Tibial nerve (tissue), 4 donors: ENCODE data around the gene DHCR7. TPM values are rescaled to one million over a fixed set of nuclear protein-coding genes. Genes with fewer than 3 reads are reported as not detected.

Source experiments
- DNase-seq, 2 donors: peaks; one replicate each; pipeline ENCODE4 v3.0.0-alpha.2; 2019; ENCODE audit warnings: low spot score in 2 of 2
- H3K27ac ChIP-seq, 4 donors: fragments of 200-600 bp; sonication (generic) in 3 of 4; one replicate each; pipeline ENCODE4 v1.5.1; 2017 to 2019; ENCODE audit warnings: mild to moderate bottlenecking in 1 of 4
- H3K27me3 ChIP-seq, 2 donors: fragments of 200-600 bp; sonication (generic) in 1 of 2; one replicate each; pipeline versions ENCODE4 v1.5.1 to v1.6.0; 2017 to 2019
- H3K36me3 ChIP-seq, 3 donors: fragments of 200-600 bp; sonication (generic); one replicate each; pipeline ENCODE4 v1.5.1; 2018 to 2019
- H3K4me1 ChIP-seq, 4 donors: fragments of 200-600 bp; sonication (generic) in 3 of 4; one replicate each; pipeline ENCODE4 v1.5.1; 2017 to 2019
- H3K4me3 ChIP-seq, 4 donors: fragments of 200-600 bp; sonication (generic) in 3 of 4; one replicate each; pipeline ENCODE4 v1.5.1; 2017 to 2019; ENCODE audit warnings: mild to moderate bottlenecking in 1 of 4, moderate library complexity in 1 of 4
- H3K9me3 ChIP-seq, 4 donors: fragments of 200-600 bp; sonication (generic) in 3 of 4; one replicate each; pipeline ENCODE4 v1.5.1; 2017 to 2019
- CTCF ChIP-seq, 5 experiments: fragments of 200-600 bp in 3 of 5; fragments of 450-650 bp in 2 of 5; sonication (generic) in 3 of 5; IDR thresholded peaks; one replicate each; pipeline ENCODE4 v1.5.1; 2016 to 2019; ENCODE audit warnings: antibody characterized with exemption in 5 of 5, mild to moderate bottlenecking in 3 of 5, moderate library complexity in 2 of 5
- EP300 ChIP-seq, 2 donors: sonication (generic); formaldehyde crosslinking; IDR thresholded peaks; one replicate each; pipeline ENCODE4 v1.6.1; 2017; ENCODE audit warnings: antibody characterized with exemption in 2 of 2, mild to moderate bottlenecking in 1 of 2
- POLR2A ChIP-seq, 2 donors: fragments of 450-650 bp; IDR thresholded peaks; one replicate each; pipeline ENCODE4 v1.6.1; 2017; ENCODE audit warnings: antibody characterized with exemption in 2 of 2, mild to moderate bottlenecking in 2 of 2, moderate library complexity in 2 of 2
- WGBS, 2 donors: methylation state at CpG; one replicate each; pipeline ENCODE4 v1.1.5; 2018; 5-methylcytosine and 5-hydroxymethylcytosine counted together
- total RNA-seq, 4 donors: library from RNA; depleted of rRNA; stranded (reverse); fragments of >200 nt; gene quantifications; one replicate each; pipeline ENCODE4 v1.1.0, GENCODE V29; 2016

Gene DHCR7
- total RNA-seq, 4 donors from 2014 or later = 10.3 to 17.3 (median 14.8) TPM

DNA sequence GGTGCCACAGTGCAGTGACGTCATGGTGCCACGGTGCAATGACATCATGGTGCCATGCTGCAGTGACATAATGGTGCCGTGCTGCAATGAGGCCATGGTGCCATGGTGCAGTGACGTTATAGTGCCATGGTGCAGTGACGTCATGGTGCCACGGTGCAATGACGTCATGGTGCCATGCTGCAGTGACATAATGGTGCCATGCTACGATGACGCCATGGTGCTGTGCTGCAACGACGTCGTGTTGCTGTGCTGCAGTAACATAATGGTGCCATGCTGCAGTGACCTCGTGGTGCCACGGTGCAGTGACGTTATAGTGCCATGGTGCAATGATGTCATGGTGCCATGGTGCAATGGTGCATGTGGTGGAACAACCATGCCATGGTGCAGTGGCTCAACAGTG is 45.3 kb downstream of the DHCR7 start:
- no peak for DNase-seq
- no peaks in the 10 kb centered on the region for H3K4me1 ChIP-seq
- H3K36me3 ChIP-seq = no peaks in the 10 kb centered on the region
- H3K27ac ChIP-seq = no peak overlapping the region
- no peak for TF ChIP-seq CTCF (IDR thresholded peaks at IDR 0.05)
- no peak for TF ChIP-seq EP300 (IDR thresholded peaks at IDR 0.05)
- no peak for TF ChIP-seq POLR2A (IDR thresholded peaks at IDR 0.05)
- H3K27me3 ChIP-seq = no peaks in the 10 kb centered on the region
- WGBS, 2 donors = 80 to 86% methylated on average over 15 of the region's 15 CpGs
- H3K9me3 ChIP-seq = no peaks in the 10 kb centered on the region
- H3K4me3 ChIP-seq = no peak overlapping the region

DNA sequence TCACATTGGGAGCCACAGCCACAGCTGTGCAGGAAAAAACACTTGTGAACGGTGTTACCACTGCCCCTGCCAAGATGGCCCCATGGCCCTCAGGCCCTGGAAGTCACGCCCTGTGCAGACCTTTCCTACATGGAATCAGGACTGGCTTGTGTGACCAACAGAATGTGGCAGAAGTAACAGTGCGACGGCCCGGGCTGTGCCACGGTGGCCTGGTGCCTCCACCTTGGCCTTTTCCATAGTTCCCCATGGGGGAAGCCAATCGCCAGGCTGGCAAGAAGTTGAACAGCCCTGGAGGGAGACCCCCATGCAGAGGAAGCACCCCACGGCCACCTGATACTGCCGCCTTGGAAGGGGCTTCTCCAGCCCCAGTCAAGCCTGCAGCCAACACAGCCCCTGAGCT is 48.0 kb downstream of the DHCR7 start:
- Histone ChIP-seq H3K4me1 (no peaks in the 10 kb centered on the region), H3K36me3 (no peaks in the 10 kb centered on the region), H3K9me3 (no peaks in the 10 kb centered on the region), H3K4me3 (no peak overlapping the region), H3K27ac (no peak overlapping the region), H3K27me3 (no peaks in the 10 kb centered on the region)
- no peak for DNase-seq
- 90 to 92% methylated on average over 2 to 9 of the region's 9 CpGs for WGBS, 2 donors
- TF ChIP-seq EP300 (IDR thresholded peaks at IDR 0.05) (no peak), POLR2A (IDR thresholded peaks at IDR 0.05) (no peak), CTCF (IDR thresholded peaks at IDR 0.05) (no peak)

- 86 to 89% methylated on average over 5 to 7 of the region's 7 CpGs for WGBS, 2 donors
Observed at GRCh38 chr11:71399341-71399740, 48.9 kb downstream of the DHCR7 start.

GRCh38 chr11:71397961-71398360 is 50.2 kb downstream of the DHCR7 start:
- Histone ChIP-seq H3K9me3 (no peaks in the 10 kb centered on the region), H3K4me1 (no peaks in the 10 kb centered on the region), H3K4me3 (no peak overlapping the region), H3K27ac (no peak overlapping the region), H3K36me3 (no peaks in the 10 kb centered on the region), H3K27me3 (no peaks in the 10 kb centered on the region)
- WGBS, 2 donors = 85 to 93% methylated on average over 15 to 17 of the region's 17 CpGs
- no peak for DNase-seq
- TF ChIP-seq CTCF (IDR thresholded peaks at IDR 0.05) (no peak), POLR2A (IDR thresholded peaks at IDR 0.05) (no peak), EP300 (IDR thresholded peaks at IDR 0.05) (no peak)

More at GRCh38 chr11:71399341-71399740, 48.9 kb downstream of the DHCR7 start:
- H3K36me3 ChIP-seq = no peaks in the 10 kb centered on the region
- H3K27me3 ChIP-seq = no peaks in the 10 kb centered on the region
- no peak overlapping the region for H3K4me3 ChIP-seq
- no peak for TF ChIP-seq CTCF (IDR thresholded peaks at IDR 0.05)
- no peak for TF ChIP-seq EP300 (IDR thresholded peaks at IDR 0.05)
- no peak for TF ChIP-seq POLR2A (IDR thresholded peaks at IDR 0.05)
- H3K4me1 ChIP-seq = no peaks in the 10 kb centered on the region
- no peak for DNase-seq
- H3K9me3 ChIP-seq = no peaks in the 10 kb centered on the region
- H3K27ac ChIP-seq = no peak overlapping the region

DNA sequence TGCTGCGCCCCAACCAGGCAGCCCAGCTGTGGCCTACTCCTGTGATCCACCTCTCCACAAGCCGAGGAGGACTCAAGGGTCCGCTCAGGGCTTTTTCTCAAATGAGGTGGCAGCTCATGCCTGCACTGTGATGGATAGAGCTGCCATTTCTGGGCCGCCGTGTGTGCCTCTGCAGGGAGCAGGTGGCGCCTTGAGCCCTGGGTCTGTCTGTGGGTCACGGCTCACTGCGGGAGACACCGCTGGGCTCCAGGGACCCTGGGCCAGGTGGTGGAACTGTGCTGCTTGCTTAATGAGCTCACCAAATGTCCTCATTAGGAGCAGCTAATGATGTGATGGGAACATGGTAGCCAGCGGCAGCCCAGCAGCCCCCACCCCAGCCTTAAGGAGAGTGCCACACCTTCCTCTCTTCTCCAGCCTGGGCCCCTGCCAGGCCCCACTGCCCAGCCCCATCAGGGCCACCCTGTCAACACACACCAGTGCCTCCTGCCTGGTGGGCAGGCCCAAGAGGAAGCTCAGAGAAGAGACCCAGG is 50.8 kb downstream of the DHCR7 start:
- H3K9me3 ChIP-seq = no peaks in the 10 kb centered on the region
- no peaks in the 10 kb centered on the region for H3K27me3 ChIP-seq

More for the DNA sequence above, 50.8 kb downstream of the DHCR7 start:
- WGBS, 2 donors = 83% methylated on average over 7 to 10 of the region's 10 CpGs
- no peak for TF ChIP-seq POLR2A (IDR thresholded peaks at IDR 0.05)
- no peak for TF ChIP-seq CTCF (IDR thresholded peaks at IDR 0.05)
- no peak for TF ChIP-seq EP300 (IDR thresholded peaks at IDR 0.05)
- no peak for DNase-seq
- no peak overlapping the region for H3K27ac ChIP-seq
- H3K4me1 ChIP-seq = no peaks in the 10 kb centered on the region
- no peaks in the 10 kb centered on the region for H3K36me3 ChIP-seq
- H3K4me3 ChIP-seq = no peak overlapping the region
